KMS-11 (cell line): ENCODE results near the gene FBXO28.

Experiments used
- H2AFZ ChIP-seq: fragments of 200-600 bp; sonication (generic); 2 replicates; pipeline ENCODE4 v1.6.1; 2016; ENCODE audit warnings: antibody characterized with exemption, mixed run types, low read depth
- H3K27ac ChIP-seq: fragments of 200-600 bp; sonication (generic); 2 replicates; pipeline ENCODE4 v1.6.1; 2016; ENCODE audit warnings: mild to moderate bottlenecking, mixed run types
- H3K27me3 ChIP-seq: fragments of 200-600 bp; sonication (generic); 2 replicates; pipeline ENCODE4 v1.6.1; 2017; ENCODE audit warnings: mild to moderate bottlenecking, low read depth, mixed run types, moderate library complexity; ENCODE audit not compliant: insufficient read depth
- H3K36me3 ChIP-seq: fragments of 200-600 bp; sonication (generic); 2 replicates; pipeline ENCODE4 v1.6.1; 2017; ENCODE audit warnings: mild to moderate bottlenecking, mixed run types; ENCODE audit not compliant: insufficient read depth
- H3K4me1 ChIP-seq: fragments of 200-600 bp; sonication (generic); 2 replicates; pipeline ENCODE4 v1.6.1; 2016; ENCODE audit warnings: mild to moderate bottlenecking, low read depth, mixed run types; ENCODE audit not compliant: poor library complexity, severe bottlenecking
- H3K4me2 ChIP-seq: fragments of 200-600 bp; sonication (generic); 2 replicates; pipeline ENCODE4 v1.7.0; 2016; ENCODE audit warnings: mild to moderate bottlenecking, mixed run types
- H3K4me3 ChIP-seq: fragments of 200-600 bp; sonication (generic); IDR thresholded peaks from 2 replicates; pipeline ENCODE4 v1.6.1; 2017; ENCODE audit warnings: low read depth, low read length, mixed read lengths; ENCODE audit not compliant: insufficient read depth
- H3K79me2 ChIP-seq: fragments of 200-600 bp; sonication (generic); 2 replicates; pipeline ENCODE4 v1.6.1; 2016; ENCODE audit warnings: low read depth, mixed run types; ENCODE audit not compliant: insufficient read depth
- H3K9ac ChIP-seq: fragments of 200-600 bp; sonication (generic); 2 replicates; pipeline ENCODE4 v1.6.1; 2016; ENCODE audit warnings: mild to moderate bottlenecking, mixed run types
- H4K20me1 ChIP-seq: fragments of 200-600 bp; sonication (generic); 2 replicates; pipeline ENCODE4 v1.6.1; 2016; ENCODE audit warnings: mild to moderate bottlenecking, mixed run types; ENCODE audit not compliant: insufficient read depth
- TF ChIP-seq, protein P1 (sequence below): fragments of 200-600 bp; sonication (generic); conservative IDR thresholded peaks from 2 replicates; pipeline ENCODE4 v1.6.1; 2017; ENCODE audit warnings: low read depth, mild to moderate bottlenecking, antibody characterized with exemption, low read length, moderate library complexity, mixed read lengths

FBXO28 gene

DNA sequence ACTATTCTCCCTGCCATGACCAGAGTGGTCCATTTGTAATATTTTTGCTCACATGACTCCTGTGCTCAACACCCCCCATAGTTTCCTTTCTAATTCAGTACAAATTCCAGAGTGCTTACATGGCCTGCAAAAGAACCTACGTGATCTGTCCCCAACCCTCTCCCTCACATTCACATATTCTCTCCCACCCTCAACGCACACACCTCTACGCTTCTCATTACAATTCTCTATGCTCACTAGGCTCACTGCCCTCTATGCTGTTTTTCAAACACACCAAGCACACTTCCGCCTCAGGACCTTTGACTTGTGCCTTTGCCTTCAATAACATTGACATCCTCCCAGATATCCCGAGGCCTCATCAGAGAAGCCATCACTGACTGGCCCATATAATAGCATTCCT is 23.8 kb upstream of the FBXO28 start:
- Histone ChIP-seq H3K27ac (no peak overlapping the region), H4K20me1 (no peaks in the 10 kb centered on the region), H3K79me2 (no peaks in the 10 kb centered on the region), H3K4me1 (no peaks in the 10 kb centered on the region), H3K36me3 (no peaks in the 10 kb centered on the region), H2AFZ (no peak overlapping the region), H3K4me2 (no peak overlapping the region), H3K27me3 (no peaks in the 10 kb centered on the region), H3K9ac (no peak overlapping the region), H3K4me3 (no peak overlapping the region)
- TF ChIP-seq, protein P1, sequence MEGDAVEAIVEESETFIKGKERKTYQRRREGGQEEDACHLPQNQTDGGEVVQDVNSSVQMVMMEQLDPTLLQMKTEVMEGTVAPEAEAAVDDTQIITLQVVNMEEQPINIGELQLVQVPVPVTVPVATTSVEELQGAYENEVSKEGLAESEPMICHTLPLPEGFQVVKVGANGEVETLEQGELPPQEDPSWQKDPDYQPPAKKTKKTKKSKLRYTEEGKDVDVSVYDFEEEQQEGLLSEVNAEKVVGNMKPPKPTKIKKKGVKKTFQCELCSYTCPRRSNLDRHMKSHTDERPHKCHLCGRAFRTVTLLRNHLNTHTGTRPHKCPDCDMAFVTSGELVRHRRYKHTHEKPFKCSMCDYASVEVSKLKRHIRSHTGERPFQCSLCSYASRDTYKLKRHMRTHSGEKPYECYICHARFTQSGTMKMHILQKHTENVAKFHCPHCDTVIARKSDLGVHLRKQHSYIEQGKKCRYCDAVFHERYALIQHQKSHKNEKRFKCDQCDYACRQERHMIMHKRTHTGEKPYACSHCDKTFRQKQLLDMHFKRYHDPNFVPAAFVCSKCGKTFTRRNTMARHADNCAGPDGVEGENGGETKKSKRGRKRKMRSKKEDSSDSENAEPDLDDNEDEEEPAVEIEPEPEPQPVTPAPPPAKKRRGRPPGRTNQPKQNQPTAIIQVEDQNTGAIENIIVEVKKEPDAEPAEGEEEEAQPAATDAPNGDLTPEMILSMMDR: no peak

DNA sequence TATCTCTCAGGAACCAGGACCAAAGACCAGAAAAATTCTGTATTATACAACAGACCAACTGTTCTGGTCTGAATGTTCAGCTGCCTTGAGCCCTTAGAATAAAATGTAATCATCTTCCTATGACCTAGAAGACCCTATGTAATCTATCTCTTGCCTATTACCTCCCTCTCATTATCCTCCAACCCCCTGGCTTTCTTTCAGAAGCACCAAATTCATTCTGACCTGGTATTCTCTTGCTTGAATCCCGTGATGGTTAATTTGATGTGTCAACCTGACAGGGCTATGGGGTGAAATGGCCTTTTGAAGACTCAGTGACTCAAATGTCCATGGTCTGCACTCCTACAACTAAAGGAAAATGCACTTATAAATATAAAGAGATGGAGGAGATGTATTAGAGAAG is 21.8 kb upstream of the FBXO28 start:
- H3K27me3 ChIP-seq: no peaks in the 10 kb centered on the region
- no peak overlapping the region for H3K4me3 ChIP-seq
- H3K4me2 ChIP-seq: no peak overlapping the region
- H2AFZ ChIP-seq: no peak overlapping the region
- TF ChIP-seq, protein P1: no peak
- no peaks in the 10 kb centered on the region for H3K4me1 ChIP-seq
- H3K9ac ChIP-seq: no peak overlapping the region
- no peaks in the 10 kb centered on the region for H3K36me3 ChIP-seq
- H4K20me1 ChIP-seq: no peaks in the 10 kb centered on the region
- H3K79me2 ChIP-seq: no peaks in the 10 kb centered on the region
- H3K27ac ChIP-seq: no peak overlapping the region

DNA sequence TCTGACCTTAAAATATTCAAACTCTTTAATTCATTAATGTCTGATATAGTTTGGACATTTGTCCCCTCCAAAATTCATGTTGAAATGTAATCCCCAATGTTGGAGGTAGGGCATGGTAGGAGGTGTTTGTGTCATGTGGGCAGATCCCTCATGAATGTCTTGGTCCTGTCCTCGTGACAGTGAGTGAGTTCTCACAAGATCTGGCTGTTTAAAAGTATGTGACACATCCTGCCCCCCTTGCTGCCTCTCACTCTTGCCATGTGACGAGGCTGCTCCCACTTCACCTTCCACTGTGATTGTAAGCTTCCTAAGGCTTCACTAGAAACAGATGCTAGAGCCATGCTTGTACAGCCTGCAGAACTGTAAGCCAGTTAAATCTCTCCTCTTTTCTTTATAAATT is 21.3 kb upstream of the FBXO28 start:
- H3K36me3 ChIP-seq: no peaks in the 10 kb centered on the region
- no peak overlapping the region for H3K4me3 ChIP-seq
- H4K20me1 ChIP-seq: no peaks in the 10 kb centered on the region
- no peak overlapping the region for H3K27ac ChIP-seq
- no peaks in the 10 kb centered on the region for H3K79me2 ChIP-seq
- H3K4me1 ChIP-seq: no peaks in the 10 kb centered on the region
- no peak overlapping the region for H3K4me2 ChIP-seq
- no peak overlapping the region for H3K9ac ChIP-seq
- H3K27me3 ChIP-seq: no peaks in the 10 kb centered on the region
- TF ChIP-seq, protein P1: no peak
- no peak overlapping the region for H2AFZ ChIP-seq

DNA sequence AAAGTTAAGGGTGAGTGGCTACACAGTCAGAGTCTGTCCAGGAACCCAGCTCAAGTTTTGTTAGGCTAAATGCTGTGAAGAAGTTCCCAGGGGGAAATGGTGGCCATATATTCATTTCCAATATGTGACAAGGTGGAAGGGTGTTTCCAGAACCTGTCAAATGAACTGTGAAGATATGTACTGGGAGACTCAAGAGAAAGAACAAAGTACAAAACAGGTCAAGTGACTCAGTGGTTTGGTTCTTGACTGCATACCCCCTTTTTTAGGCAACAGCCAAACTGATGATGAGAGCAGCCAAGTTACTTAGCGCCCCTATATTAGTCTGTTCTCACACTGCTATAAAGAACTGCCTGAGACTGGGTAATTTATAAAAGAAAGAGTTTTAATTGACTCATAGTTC is 18.6 kb upstream of the FBXO28 start:
- H3K4me1 ChIP-seq: no peaks in the 10 kb centered on the region
- no peaks in the 10 kb centered on the region for H3K36me3 ChIP-seq
- no peaks in the 10 kb centered on the region for H3K27me3 ChIP-seq
- no peak overlapping the region for H3K4me3 ChIP-seq
- H4K20me1 ChIP-seq: no peaks in the 10 kb centered on the region
- H3K9ac ChIP-seq: no peak overlapping the region
- TF ChIP-seq, protein P1: no peak
- no peak overlapping the region for H3K27ac ChIP-seq
- no peak overlapping the region for H2AFZ ChIP-seq
- H3K79me2 ChIP-seq: no peaks in the 10 kb centered on the region
- H3K4me2 ChIP-seq: no peak overlapping the region

DNA sequence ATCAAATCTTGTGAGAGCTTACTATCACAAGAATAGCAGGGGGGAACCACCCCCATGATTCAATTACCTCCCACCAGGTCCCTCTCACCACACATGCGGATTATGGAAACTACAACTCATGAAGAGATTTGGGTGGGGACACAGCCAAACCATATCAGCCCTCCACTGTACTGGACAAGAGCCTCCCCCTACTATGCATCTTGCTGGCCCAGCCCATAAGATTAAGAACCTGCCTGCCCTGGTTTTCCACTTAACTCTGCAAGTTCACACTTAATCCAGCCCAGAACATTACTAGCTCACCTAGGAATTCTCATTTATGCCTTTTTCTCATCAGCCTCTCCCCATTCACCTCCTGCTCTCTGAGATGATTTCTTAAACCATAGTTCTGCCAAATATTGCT is 18.0 kb upstream of the FBXO28 start:
- Histone ChIP-seq H3K4me3 (no peak overlapping the region), H2AFZ (no peak overlapping the region), H3K4me2 (no peak overlapping the region), H3K79me2 (no peaks in the 10 kb centered on the region), H3K9ac (no peak overlapping the region), H3K36me3 (no peaks in the 10 kb centered on the region), H3K27me3 (no peaks in the 10 kb centered on the region), H3K27ac (no peak overlapping the region), H3K4me1 (no peaks in the 10 kb centered on the region), H4K20me1 (no peaks in the 10 kb centered on the region)
- TF ChIP-seq, protein P1: no peak
